DMS153 treated with DMSO at 0.1 percent for 48 hours (cell line): ENCODE measurements around the gene CFAP54.

Experiments used
- DNase-seq: peaks from one replicate; lab custom pipeline; 2025; ENCODE audit not compliant: unreplicated experiment; lab: John Stamatoyannopoulos, UW

The CFAP54 gene

DNA sequence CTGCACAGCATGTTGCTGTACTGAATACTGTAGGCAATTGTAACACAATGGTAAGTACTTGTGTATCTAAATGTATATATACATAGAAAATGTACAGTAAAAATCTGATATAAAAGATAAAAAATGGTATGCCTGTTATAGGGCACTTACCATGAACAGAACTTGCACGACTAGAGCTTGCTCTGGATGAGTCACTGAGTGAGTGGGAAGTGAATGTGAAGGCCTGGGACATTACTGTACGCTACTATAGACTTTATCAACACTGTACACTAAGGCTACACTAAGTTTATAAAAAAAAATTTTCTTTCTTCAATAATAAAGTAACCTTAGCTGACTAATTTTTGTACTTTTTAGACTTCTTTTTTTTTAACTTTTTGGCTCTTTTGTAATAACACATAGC, 393.5 kb downstream of the CFAP54 start:
- no peak for DNase-seq

DNA sequence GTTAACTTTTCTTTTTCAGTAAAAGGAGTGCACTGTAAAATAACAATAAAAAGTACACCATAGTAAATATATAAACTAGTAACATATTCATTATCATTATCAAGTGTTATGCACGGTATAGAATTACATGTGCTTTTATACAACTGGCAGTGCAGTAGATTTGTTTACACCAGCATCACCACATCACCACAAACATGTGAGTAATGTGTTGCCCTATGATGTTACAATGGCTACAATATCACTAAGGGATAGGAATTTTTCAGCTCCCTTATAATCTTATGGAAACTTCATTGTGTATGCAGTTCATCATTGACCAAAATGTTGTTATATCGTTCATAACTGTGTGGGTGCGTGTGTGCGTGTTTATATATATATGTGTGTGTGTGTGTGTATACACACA, 394.2 kb downstream of the CFAP54 start:
- DNase-seq = no peak

DNA sequence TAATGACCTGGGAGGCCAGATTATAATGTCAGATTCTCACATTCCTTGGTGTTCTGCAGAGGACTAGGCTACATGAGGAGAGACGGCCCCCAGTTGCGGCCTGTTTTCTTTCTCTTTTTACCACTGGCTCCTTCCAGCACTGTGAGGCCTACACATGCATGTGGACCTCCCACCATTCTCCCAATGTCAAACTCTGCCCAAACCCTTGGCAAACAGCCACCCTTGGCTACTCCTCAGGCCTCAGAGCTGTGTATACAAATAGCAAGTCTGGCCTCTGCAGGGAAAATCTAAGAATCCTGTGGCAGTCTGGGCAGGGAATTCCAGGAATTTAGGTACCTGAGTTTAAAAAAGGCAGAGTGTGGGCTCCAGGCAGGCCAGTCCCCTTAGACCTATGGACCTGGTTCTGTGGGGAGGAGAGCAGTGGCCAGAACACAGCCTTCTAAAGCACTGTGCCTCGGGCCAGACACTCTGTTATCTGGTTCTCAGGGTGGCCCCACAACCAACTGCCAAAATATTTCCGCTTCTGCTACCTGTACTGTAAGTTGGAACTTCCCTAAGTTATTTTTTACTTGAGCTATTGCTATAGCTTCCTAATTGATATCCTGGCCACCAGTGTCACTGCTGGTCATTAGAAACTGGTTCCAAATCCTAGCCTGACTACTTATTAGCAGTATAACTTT, 397.8 kb downstream of the CFAP54 start:
- no peak for DNase-seq

DNA sequence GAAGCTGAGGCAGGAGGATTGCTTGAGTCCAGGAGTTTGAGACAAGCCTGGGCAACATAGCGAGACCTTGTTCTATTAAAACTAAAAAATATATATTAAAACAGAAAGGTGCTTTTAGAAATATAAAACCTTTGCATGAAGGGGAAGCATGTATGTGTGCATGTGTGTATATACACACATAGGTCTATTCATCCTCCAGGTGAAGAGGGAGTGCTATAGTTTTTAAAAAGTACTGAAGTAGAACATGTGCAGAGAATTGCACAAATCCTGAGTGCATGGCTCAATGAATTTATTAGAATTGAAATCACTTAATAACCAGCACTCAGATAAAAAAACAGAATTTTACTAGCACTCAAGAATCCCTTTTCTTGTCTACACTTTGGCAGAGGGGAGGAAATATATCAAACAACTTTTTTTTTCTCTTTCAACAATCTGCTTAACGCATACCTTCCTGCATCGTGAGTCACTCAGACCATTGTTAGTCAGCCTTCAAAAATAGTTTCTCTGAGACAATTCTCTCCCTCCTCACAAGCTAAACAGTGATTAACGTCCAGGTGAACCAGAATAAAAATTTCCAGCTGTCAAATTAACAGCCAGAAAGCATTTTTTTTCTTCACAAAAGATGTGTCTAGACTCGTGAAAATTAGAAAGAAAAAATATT, 400.0 kb downstream of the CFAP54 start:
- DNase-seq = no peak

DNA sequence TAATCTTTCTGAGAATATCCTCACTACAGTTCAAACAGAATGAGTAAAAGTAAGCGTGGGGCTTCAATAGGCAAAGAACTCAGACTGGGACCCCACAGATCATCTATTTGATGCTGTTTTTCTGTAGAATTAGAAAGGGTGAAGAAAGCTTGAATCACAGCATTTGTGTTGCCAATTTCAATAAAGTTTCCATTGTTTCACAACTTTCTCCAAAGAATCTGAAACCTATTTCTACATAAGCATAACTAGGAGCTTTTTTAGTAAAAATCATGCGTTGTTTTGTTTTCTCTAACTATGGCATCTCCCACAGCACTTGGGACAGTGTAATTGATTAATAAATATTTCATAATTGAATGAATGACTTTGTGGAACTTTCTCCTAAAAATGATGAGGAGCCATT, 401.0 kb downstream of the CFAP54 start:
- no peak for DNase-seq

DNA sequence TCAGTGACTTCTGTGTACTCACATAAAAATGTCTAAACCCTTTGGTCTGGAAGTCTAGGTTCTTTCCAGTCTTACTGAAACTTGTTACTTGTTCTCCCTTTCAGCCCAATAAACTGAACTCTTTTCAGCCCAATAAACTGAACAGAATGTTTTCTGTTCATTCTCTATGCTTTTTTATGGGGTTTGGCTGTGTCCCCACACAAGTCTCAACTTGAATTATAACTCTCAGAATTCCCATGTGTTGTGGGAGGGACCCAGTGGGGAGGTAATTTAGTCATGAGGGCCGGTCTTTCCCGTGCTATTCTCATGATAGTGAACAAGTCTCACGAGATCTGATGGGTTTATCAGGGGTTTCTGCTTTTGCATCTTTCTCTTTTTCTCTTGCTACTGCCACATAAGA, 402.7 kb downstream of the CFAP54 start:
- DNase-seq = no peak

DNA sequence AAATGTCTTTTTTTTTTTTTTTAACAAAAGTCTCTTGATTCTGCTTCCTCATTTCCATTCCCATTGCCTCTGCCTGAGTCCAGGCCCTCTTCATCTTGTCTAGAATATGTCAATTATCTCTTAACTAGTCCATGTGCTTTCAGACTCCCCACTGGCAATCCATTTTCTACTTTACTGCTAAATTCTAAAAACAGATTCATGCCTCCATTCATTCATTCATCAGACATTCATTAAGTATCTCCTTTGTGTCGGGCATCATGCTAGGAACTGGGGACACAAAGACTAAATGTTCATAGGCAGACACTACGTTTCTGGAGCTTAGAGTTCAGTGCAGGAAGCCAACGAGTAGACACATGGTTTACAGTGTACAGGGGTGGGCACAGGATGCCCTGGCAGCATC, 408.0 kb downstream of the CFAP54 start:
- DNase-seq = no peak

DNA sequence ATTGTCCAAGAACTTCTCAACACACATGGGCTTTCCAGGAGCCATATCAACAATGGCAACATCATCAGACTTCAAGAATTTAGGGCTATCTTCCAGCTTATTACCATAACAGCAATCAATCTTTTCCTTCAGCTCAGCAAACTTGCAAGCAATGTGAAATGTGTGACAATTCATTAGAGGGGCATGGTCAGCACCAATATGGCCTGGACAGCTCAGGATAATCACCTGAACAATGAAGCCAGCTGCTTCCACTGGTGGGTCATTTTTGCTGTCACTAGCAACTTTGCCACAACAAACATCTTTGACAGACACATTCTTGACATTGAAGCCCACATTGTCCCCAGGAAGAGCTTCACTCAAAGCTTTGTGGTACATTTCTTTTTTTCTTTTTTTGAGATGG, 411.8 kb downstream of the CFAP54 start:
- no peak for DNase-seq

DNA sequence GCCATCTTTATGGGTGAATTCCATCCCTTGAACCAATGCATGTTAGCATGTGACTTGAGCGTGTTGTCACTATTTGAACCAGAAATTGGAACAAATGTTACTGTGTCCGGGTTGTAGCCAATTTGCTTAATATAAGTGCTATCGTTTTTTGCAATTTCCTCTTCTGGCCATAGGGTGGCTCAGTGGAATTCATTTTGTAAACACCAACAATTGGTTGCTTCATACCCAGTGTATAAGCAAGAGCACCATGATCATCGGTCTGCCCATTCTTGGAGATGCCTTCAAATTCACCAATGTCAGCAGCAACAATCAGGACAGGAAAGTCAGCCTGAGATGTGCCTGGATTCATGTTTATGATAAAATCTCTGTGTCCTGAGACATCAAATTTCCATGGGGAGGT, 412.7 kb downstream of the CFAP54 start:
- DNase-seq = no peak

DNA sequence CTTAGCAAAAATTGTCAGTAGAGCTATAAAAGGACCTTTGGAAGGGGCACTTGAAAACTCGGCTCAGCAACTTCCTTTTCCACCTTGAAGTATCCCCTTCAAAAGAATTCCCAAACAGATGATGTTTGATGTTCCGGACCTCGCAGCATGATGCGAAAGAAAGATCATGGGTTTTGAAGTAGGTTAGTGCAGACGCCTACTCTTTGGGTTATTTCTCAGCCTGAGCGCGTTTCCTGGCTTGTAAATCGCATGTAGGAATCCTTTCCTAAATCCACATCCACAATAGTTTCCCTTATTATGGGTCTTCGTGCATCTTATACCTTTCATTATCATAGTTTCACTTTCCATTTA, 417.1 kb downstream of the CFAP54 start:
- DNase-seq = no peak

DNA sequence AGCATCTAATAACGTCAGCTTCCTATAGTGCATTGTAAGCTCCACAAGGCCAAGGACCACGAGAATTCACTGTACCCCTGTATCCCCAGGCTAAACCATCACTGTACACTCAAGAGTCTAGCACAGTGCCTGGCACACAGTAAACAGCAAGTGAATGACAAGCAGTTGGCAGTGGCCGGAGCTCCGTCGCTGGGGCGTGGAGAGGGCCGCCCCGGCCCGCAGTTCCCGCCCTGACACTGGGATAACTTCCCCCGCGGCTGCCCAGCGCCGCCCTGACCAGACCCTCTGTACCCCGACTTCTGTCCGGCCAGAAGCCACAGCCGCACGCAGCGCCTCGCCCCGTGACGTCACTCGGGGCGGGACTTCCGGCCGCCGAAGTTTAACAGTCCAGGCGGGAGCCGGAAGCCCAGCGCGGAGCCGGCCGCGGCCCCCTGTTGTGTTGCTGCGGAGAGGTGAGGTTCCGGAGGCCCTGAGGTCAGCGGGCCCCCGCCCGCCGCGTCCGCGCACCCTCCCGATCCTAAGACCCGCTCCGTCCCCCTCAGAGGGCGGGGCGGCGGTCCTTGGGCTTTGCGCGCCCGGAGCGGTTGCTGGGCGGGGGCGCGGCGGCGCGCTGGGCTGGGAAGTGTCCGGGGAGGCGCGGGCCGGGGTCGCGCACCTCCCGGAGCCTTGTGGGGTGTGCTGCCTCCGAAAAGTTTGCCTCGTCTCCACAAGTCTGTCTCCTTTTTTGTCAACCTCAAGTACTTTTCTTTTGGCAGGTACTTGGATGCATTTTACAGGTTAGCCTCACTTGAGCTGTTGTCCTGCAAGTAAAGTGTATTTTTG, 417.7 kb downstream of the CFAP54 start, which contains the start of gene NEDD1:
Gene NEDD1, plus strand, starts transcription at position 409 of the 822 bp plus-strand sequence. CDS start 2,503 bp downstream, outside the sequence.
- peak; percentile 48 for DNase-seq

DNA sequence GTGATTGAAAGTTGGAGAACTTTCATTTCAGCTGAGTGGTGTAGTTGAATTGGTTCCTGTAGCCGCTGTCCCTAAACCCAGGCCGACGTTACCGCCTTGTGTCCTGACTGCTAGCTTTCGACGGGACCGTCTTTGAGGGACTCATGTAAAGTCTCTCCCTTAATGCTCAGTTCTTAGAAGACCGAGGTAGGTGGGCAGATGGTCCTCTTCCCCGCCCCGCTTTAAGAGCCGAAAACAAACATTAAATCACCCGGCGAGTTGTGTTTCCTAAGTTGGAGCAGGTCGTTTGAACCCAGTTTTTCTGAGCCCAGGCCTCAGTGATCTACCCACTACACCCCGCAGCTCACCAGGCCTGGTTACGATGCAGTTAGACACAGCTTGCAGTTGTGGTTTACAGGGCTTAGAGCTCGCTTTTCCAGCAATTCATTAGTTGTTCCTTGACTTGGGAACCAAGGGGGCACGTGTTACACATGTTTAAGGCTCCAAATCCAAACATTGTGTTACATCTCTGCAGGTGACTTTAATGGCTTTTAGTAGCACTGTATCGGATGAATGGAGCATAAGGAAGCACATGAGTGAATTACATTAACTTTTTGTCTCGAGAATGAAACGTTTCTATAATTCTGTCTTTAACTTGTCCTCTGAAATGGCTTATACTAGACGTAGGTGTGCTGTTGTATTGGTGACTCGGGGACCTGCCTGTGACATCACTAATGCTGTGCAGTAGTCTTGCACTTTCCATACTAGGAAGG, 418.5 kb downstream of the CFAP54 start:
- DNase-seq = peak; percentile 14

DNA sequence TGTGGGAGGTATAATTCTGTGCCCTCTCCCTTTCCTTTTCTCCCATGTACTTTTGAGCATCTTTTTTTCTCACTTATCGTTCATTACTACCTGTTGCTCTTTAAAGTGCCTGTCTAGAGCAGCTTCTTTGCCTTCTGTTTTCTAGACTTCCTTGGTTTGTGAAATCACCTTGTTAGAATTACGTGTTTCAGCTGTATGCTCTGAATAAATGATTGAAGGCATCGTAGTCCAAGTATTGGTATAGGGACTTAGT, 419.0 kb downstream of the CFAP54 start:
- DNase-seq = no peak

DNA sequence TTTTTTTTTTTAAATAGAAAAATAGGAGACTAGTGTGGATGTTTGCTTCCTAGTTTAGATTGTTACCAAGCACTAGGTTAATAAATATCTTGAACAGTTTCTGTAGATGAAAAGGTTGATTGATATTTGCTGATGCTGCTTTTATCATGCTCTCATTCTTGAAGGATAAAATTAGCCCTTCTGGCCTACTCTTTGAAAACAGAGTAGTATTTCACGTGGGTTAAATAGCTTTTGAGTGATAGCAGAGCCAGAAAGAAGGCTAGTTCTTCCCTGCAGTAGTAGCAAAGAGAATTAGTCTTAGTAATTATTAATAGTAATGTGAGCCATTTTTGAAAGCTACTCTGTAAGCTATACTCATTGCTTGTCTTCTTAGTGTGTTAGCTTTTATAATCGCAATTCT, 422.9 kb downstream of the CFAP54 start:
- no peak for DNase-seq

DNA sequence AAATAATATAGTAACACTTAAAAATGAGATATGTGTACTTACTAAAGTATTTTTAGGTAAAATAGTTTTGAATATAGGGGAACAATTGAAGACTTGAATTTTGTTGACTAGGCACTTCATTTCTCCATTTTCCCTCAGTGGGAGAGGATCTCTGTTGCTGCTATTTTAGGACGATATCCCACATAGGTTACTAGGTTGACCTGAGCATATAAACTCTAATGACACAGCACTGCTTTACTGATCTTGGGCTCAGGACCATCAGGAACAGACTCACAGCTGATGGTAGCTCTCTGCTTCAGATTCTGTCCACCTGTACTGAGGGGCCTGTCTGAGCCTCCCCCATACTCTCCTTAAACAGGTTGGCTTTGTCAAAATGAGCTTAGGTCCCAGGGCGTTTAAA, 423.6 kb downstream of the CFAP54 start:
- DNase-seq = no peak

DNA sequence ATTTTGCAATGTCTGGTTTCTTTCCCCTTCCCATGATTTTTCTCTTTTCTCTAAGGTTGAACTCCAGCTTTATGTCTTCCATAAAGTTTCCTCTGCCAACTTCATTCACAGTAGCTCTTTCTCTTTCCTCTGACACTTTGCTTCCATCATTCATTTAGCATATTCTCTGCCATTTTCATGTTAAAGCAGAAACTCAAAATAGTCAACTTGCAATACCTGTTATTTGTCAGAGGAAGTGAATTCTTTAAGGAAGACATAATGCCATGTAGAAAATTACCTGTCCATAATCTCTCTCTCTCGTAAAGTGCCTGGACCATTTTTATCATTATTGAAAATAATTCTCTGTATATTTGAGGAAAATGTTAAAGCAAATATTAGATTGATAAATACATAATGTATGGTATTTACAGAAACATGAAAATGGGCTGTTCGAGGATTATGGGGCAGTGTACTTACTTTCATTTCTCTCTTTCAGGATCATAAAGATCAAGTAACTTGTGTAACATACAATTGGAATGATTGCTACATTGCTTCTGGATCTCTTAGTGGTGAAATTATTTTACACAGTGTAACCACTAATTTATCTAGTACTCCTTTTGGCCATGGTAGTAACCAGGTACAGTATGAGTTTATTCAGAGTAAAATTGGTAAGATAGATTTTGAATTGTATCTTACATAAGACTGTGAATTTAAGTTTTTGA, 430.3 kb downstream of the CFAP54 start:
- no peak for DNase-seq
